HCT116 (cell line): ENCODE results near the gene ATP6V0A1. TPM values are rescaled to one million over a fixed set of nuclear protein-coding genes. Genes with fewer than 3 reads are reported as not detected.
A peak's percentile ranks its signal among the peaks of the same experiment; 100 is the strongest.

Source experiments
- ATAC-seq: fragments of 200-7000 bp; cut with Tn5 transposase; 2 replicates; pipeline ENCODE4 v1.9.1; 2020; ENCODE audit warnings: mild to moderate bottlenecking, moderate library complexity
- BruUV-seq: library from RNA; stranded (reverse); fragments of 400-500 nt; replicated peaks from 2 replicates; lab custom pipeline; 2021; lab: Mats Ljungman, UMichigan
- CTCF ChIA-PET: fragments of 300-600 bp; sonication (Branson Sonifier 250); formaldehyde crosslinking; loops from one replicate; lab custom pipeline; 2021; ENCODE audit warnings: antibody characterized with exemption; lab: Charles Lee
- POLR2A ChIA-PET: fragments of 300-600, 350-600 bp; sonication (Branson Sonifier 250); formaldehyde crosslinking; loops from one replicate; lab custom pipeline; 2021; ENCODE audit warnings: antibody characterized with exemption; lab: Charles Lee
- RAD21 ChIA-PET, 2 experiments: fragments of 300-600 bp; sonication (Branson Sonifier 250); formaldehyde crosslinking; loops; one replicate each; lab custom pipeline; 2023; ENCODE audit warnings: low total read pairs in 2 of 2; ENCODE audit not compliant: uncharacterized antibody in 2 of 2, unreplicated experiment in 2 of 2, low non-redundant PET in 1 of 2; lab: Charles Lee
- DNase-seq: peaks from one replicate; pipeline ENCODE4 v3.0.0-alpha.2; 2010; ENCODE audit warnings: low read depth, low spot score
- H2AFZ ChIP-seq: fragments of 200-600 bp; shearing (Covaris generic), sonication (generic); 2 replicates; pipeline ENCODE4 v1.6.1; 2017; ENCODE audit warnings: low read depth, mixed run types, mixed read lengths, antibody characterized with exemption, low read length; ENCODE audit not compliant: poor library complexity, severe bottlenecking
- H3K27ac ChIP-seq: 2 replicates; pipeline ENCODE4 v1.5.1; 2012; ENCODE audit warnings: low read depth, low read length
- H3K27me3 ChIP-seq: fragments of 200-600 bp; sonication (generic); 2 replicates; pipeline ENCODE4 v1.6.1; 2016; ENCODE audit warnings: mixed run types, low read length, mixed read lengths; ENCODE audit not compliant: insufficient read depth
- H3K36me3 ChIP-seq, 2 experiments: fragments of 200-500 bp in 1 of 2; fragments of 200-600 bp in 1 of 2; sonication (Bioruptor generic) in 1 of 2; sonication (generic) in 1 of 2; 2 replicates each; pipeline versions ENCODE4 v1.5.1 to v1.6.1; 2014 to 2016; ENCODE audit warnings: low read length in 2 of 2, inconsistent platforms in 1 of 2, mixed read lengths in 1 of 2, mixed run types in 1 of 2; ENCODE audit not compliant: insufficient read depth in 2 of 2, control insufficient read depth in 1 of 2
- H3K4me1 ChIP-seq, 2 experiments: fragments of 200-600 bp in 1 of 2; sonication (generic) in 1 of 2; 2 replicates each; pipeline versions ENCODE4 v1.5.1 to v1.6.1; 2012 to 2017; ENCODE audit warnings: low read length in 2 of 2, inconsistent platforms in 1 of 2, mild to moderate bottlenecking in 1 of 2, mixed read lengths in 1 of 2, mixed run types in 1 of 2, moderate library complexity in 1 of 2; ENCODE audit not compliant: insufficient read depth in 2 of 2, control insufficient read depth in 1 of 2
- H3K4me2 ChIP-seq: fragments of 200-600 bp; sonication (generic); 2 replicates; pipeline ENCODE4 v1.6.1; 2017; ENCODE audit warnings: mixed run types, low read length, mixed read lengths
- H3K4me3 ChIP-seq, 2 experiments: fragments of 200-600 bp in 1 of 2; sonication (generic) in 1 of 2; replicated peaks in 1 of 2; 2 replicates each; pipeline ENCODE4 v1.5.1; 2011 to 2016; ENCODE audit warnings: low read length in 2 of 2, control low read depth in 1 of 2, low read depth in 1 of 2, mild to moderate bottlenecking in 1 of 2, mixed read lengths in 1 of 2, mixed run types in 1 of 2
- H3K79me2 ChIP-seq: fragments of 200-600 bp; sonication (generic); 2 replicates; pipeline ENCODE4 v1.6.1; 2017; ENCODE audit warnings: mild to moderate bottlenecking, mixed run types, low read length, moderate library complexity, mixed read lengths; ENCODE audit not compliant: insufficient read depth
- H3K9ac ChIP-seq: fragments of 200-600 bp; sonication (generic); 2 replicates; pipeline ENCODE4 v1.6.1; 2016; ENCODE audit warnings: low read length, mixed read lengths
- H3K9me2 ChIP-seq: fragments of 200-600 bp; sonication (generic), shearing (Covaris generic); 2 replicates; pipeline ENCODE4 v1.6.1; 2017; ENCODE audit warnings: mixed run types, mild to moderate bottlenecking, moderate library complexity; ENCODE audit not compliant: insufficient read depth
- H3K9me3 ChIP-seq, 2 experiments: fragments of 200-500 bp in 1 of 2; fragments of 200-600 bp in 1 of 2; sonication (Bioruptor generic) in 1 of 2; sonication (generic) in 1 of 2; 2 replicates each; pipeline ENCODE4 v1.6.1; 2014 to 2017; ENCODE audit warnings: low read length in 2 of 2, mixed read lengths in 2 of 2, inconsistent platforms in 1 of 2, low read depth in 1 of 2, mild to moderate bottlenecking in 1 of 2, mixed run types in 1 of 2, moderate library complexity in 1 of 2; ENCODE audit not compliant: control insufficient read depth in 1 of 2, insufficient read depth in 1 of 2
- H4K20me1 ChIP-seq: fragments of 200-600 bp; sonication (generic), shearing (Covaris generic); 2 replicates; pipeline ENCODE4 v1.6.1; 2017; ENCODE audit warnings: mixed run types, mild to moderate bottlenecking, moderate library complexity; ENCODE audit not compliant: insufficient read depth
- ATF3 ChIP-seq: IDR thresholded peaks from 2 replicates; pipeline ENCODE4 v1.6.1; 2012
- MAX ChIP-seq: IDR thresholded peaks from 2 replicates; pipeline ENCODE4 v1.6.1; 2012
- TCF7L2 ChIP-seq: IDR thresholded peaks from 2 replicates; pipeline ENCODE4 v1.7.0; 2011; ENCODE audit warnings: borderline replicate concordance, inconsistent platforms; ENCODE audit not compliant: insufficient read depth, insufficient read length; ENCODE audit errors: extremely low read depth
- intact Hi-C: fragments of 100-400 bp; cut with micrococcal nuclease; formaldehyde crosslinking; loops from 2 replicates; pipeline ENCODE4 v1.10.0; 2022
- total RNA-seq: library from RNA; stranded (reverse); gene quantifications from one replicate; pipeline ENCODE4 v1.2.1, GENCODE V29; 2021; ENCODE audit not compliant: unreplicated experiment

Gene ATP6V0A1
- total RNA-seq, 1 experiment from 2014 or later, result 65.2 TPM

- ChIA-PET CTCF (interaction anchor here (0.6 to 2.6 kb wide), 9 partner anchors 8 to 297 kb away, joined by 3 to 22 read pairs (median 6); no protein-coding TSS in a partner anchor), RAD21 (interaction anchor here (0.6 to 1.5 kb wide), 3 partner anchors 8 to 681 kb away, joined by 3 to 5 read pairs (median 4); no protein-coding TSS in a partner anchor), POLR2A (interaction anchor here (0.5 to 4.6 kb wide), 6 partner anchors 8 to 109 kb away, joined by 5 to 28 read pairs (median 7); partner anchors contain the start of genes CAVIN1 and NAGLU)
- peaks cover 39 to 54% of the 10 kb centered on the region in 2 experiments for H3K4me1 ChIP-seq
- H3K4me2 ChIP-seq, result peak overlapping the region; percentile 78
- peak; percentile 5 for TF ChIP-seq TCF7L2
- no peak for TF ChIP-seq ATF3
- TF ChIP-seq MAX, result peak; percentile 19; the same call in 1 of the 2 replicates
- H3K9ac ChIP-seq, result peak overlapping the region; percentile 63
- H3K9me2 ChIP-seq, result no peaks in the 10 kb centered on the region
- H3K27me3 ChIP-seq, result no peaks in the 10 kb centered on the region
- H3K4me3 ChIP-seq, result peak overlapping the region in 1 of 2 experiments; percentile 35; a peak in 3 of 4 replicates
- ATAC-seq (peak; percentile 29), DNase-seq (no peak)
- no peaks in the 10 kb centered on the region for H3K79me2 ChIP-seq
- H4K20me1 ChIP-seq, result no peaks in the 10 kb centered on the region
- no peak overlapping the region for H2AFZ ChIP-seq
- H3K27ac ChIP-seq, result peak overlapping the region; percentile 93
- no peaks in the 10 kb centered on the region for H3K9me3 ChIP-seq
- intact Hi-C loops, result loop anchor here (5.0 kb wide), 1 partner anchor 112 kb away; no protein-coding TSS in a partner anchor
- H3K36me3 ChIP-seq, result peaks cover 3 to 5% of the 10 kb centered on the region in 2 experiments; a peak in 2 of 4 replicates
- BruUV-seq, result TSS peak; percentile 3
Observed at GRCh38 chr17:42518755-42519545, 60.3 kb downstream of the ATP6V0A1 start.
